HUES48 (cell line): ENCODE data around the gene KRT73.

Source experiments
- H3K27ac ChIP-seq: one replicate; pipeline ENCODE4 v1.7.0; 2013; ENCODE audit warnings: low read depth, low read length, inconsistent platforms
- H3K27me3 ChIP-seq: 2 replicates; pipeline ENCODE4 v1.6.1; 2013; ENCODE audit warnings: mild to moderate bottlenecking, low read length; ENCODE audit not compliant: control insufficient read depth, insufficient read depth
- H3K36me3 ChIP-seq: 2 replicates; pipeline ENCODE4 v1.6.1; 2013; ENCODE audit warnings: low read length; ENCODE audit not compliant: control insufficient read depth, insufficient read depth
- H3K4me1 ChIP-seq: 2 replicates; pipeline ENCODE4 v1.6.1; 2013; ENCODE audit warnings: mild to moderate bottlenecking, low read length; ENCODE audit not compliant: control insufficient read depth, insufficient read depth
- H3K4me3 ChIP-seq: 2 replicates; pipeline ENCODE4 v1.5.1; 2013; ENCODE audit warnings: mild to moderate bottlenecking, low read depth, low read length
- H3K9ac ChIP-seq: 2 replicates; pipeline ENCODE4 v1.6.1; 2013; ENCODE audit warnings: mild to moderate bottlenecking, low read depth, low read length, moderate library complexity
- H3K9me3 ChIP-seq: 2 replicates; pipeline ENCODE4 v1.6.1; 2013; ENCODE audit warnings: low read length; ENCODE audit not compliant: control insufficient read depth, insufficient read depth

KRT73 gene

GRCh38 chr12:52618216-52618615, at the start of gene KRT73:
Gene KRT73 (minus strand): TSS chr12:52618559. CDS start chr12:52618524, 35 bp downstream.
- Histone ChIP-seq H3K27me3 (no peaks in the 10 kb centered on the region), H3K27ac (no peak within 1 kb of the TSS)

DNA sequence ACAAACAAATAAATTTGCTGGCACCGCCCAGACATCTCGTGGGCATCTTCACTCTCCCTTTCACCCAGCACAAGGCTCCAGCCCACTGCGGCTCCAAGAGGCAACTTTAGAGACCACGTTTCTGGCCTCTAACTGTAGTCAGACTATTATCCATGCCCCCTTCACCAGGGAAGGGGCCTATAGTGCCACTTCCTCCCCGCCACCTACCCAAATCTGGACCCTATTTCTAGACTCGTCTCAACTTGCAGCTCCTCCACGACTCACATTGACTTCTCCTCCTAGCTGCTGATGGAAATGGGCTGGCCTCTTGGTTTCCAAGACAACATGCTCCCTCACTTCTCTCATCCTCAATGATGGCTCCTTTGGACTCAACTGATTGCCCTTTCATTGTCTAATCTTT, 49.6 kb upstream of the KRT73 start:
- H3K27me3 ChIP-seq, result no peaks in the 10 kb centered on the region; the same call in 1 of the 2 replicates
- no peaks in the 10 kb centered on the region for H3K4me1 ChIP-seq

More at GRCh38 chr12:52618216-52618615, at the start of gene KRT73:
- H3K9ac ChIP-seq, result no peak within 1 kb of the TSS
- H3K36me3 ChIP-seq, result no peaks in the 10 kb centered on the region
- H3K4me1 ChIP-seq, result no peaks in the 10 kb centered on the region; the same call in 1 of the 2 replicates
- H3K9me3 ChIP-seq, result no peaks in the 10 kb centered on the region
- H3K4me3 ChIP-seq, result no peak within 1 kb of the TSS

DNA sequence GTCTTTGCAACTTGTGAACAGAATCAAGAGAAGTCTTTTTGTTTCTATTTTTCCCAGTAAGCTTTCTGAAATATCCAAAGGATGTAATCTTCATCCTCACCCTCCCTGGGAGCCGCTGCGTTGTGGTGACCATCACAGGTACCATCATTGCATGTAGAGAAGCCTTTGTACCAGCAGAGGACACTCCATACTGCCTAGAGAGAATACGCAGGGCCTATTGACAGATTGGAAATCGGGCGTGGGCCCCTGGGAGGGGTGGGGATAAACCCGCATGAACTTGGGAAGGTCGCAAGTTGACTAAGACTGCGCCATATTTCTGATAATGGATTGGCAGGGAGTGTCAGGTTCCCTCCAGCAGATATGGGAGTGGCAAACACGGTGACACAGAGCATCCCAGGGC, 49.1 kb upstream of the KRT73 start:
- Histone ChIP-seq H3K36me3 (no peaks in the 10 kb centered on the region), H3K9me3 (no peaks in the 10 kb centered on the region), H3K4me3 (no peak overlapping the region), H3K9ac (no peak overlapping the region), H3K27me3 (no peaks in the 10 kb centered on the region; the same call in 1 of the 2 replicates), H3K4me1 (no peaks in the 10 kb centered on the region), H3K27ac (no peak overlapping the region)

More for the DNA sequence above, 49.6 kb upstream of the KRT73 start:
- H3K9ac ChIP-seq, result no peak overlapping the region
- no peaks in the 10 kb centered on the region for H3K36me3 ChIP-seq
- no peak overlapping the region for H3K4me3 ChIP-seq
- H3K27ac ChIP-seq, result no peak overlapping the region
- H3K9me3 ChIP-seq, result no peaks in the 10 kb centered on the region

DNA sequence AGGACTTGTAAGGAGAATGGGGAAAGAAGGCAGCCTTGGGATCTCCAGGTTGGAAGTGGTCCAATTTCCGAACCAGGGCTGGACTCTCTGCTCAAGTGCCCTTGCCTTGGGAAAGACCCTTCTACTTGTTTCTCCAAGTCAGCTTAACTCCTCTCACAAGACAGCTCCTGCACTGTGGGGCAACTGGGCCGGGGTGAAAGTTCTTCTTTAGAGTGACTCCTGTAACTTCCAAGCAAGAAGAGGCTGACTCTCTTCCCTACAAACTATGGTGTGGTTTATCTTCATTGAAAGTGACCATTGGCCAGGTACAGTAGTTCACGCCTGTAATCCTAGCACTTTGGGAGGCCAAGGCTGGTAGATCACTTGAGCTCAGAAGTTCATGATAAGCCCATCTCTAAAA, 48.1 kb upstream of the KRT73 start:
- Histone ChIP-seq H3K27me3 (no peaks in the 10 kb centered on the region; the same call in 1 of the 2 replicates), H3K9ac (no peak overlapping the region), H3K36me3 (no peaks in the 10 kb centered on the region), H3K9me3 (no peaks in the 10 kb centered on the region), H3K4me3 (no peak overlapping the region), H3K27ac (no peak overlapping the region), H3K4me1 (no peaks in the 10 kb centered on the region)

DNA sequence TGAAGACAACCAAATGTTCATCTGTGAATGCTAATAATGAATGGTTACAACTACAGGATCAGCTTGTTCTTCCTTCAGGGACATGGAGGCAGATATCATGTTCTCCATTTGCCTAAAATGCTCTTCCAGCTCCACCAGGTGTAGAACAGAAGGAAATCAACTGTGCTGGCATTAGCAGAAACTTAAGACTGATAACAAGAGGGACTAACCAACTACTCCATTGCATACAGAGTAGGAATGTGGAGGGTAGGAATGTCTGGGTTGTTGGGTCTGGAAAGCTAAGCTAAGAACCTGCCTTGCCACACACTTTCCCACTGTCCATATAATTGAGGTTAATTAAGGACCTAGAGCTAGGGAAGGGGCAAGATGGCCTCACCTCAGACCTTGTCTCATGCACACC, 45.1 kb upstream of the KRT73 start:
- Histone ChIP-seq H3K36me3 (no peaks in the 10 kb centered on the region), H3K27me3 (no peaks in the 10 kb centered on the region; the same call in 1 of the 2 replicates), H3K9me3 (no peaks in the 10 kb centered on the region), H3K4me1 (no peaks in the 10 kb centered on the region), H3K27ac (no peak overlapping the region), H3K4me3 (no peak overlapping the region), H3K9ac (no peak overlapping the region)

- Histone ChIP-seq H3K4me1 (no peaks in the 10 kb centered on the region), H3K27ac (no peak overlapping the region), H3K27me3 (no peaks in the 10 kb centered on the region; the same call in 1 of the 2 replicates), H3K9ac (no peak overlapping the region), H3K9me3 (no peaks in the 10 kb centered on the region), H3K4me3 (no peak overlapping the region), H3K36me3 (no peaks in the 10 kb centered on the region)
Observed at GRCh38 chr12:52662918-52663229, 44.5 kb upstream of the KRT73 start.

DNA sequence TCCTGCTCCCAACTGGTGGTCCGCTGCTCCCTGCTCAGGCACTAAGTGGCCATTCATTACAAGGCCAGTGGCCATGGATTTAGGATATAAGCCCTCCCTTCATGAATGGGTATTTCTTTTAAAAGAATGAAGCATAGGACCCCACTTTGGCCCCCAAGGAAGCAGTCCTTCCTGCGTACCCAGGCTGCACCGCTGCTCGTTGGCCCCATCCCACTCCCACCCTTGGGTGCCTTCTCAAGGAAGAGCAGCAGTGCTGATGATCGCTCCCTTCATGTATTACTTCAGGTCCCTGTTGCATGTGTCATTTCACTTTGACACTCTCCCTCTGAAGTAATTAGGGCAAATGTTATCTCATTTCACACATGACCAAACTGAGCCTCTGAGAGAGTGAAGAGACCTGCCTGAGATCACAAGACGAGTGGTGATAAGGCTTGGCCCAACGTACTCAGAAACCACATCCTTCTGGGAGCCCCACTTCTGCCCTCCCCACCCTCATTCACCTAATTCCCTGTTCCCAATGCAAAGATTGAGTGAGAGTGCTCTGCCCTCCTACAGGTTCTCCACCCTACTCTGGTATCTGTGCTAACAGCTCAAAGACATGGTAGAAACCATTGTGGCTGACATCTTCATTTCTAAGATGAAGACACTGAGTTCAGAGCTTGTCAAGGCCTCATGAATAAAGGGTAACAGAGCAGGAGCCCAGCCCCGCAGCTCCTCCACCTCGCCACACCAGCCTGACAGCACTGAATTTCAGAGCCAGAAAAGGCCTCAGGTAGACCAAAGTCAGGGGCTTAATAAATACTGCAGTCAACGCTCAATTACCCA, 43.9 kb upstream of the KRT73 start:
- Histone ChIP-seq H3K4me1 (no peaks in the 10 kb centered on the region), H3K27me3 (no peaks in the 10 kb centered on the region; the same call in 1 of the 2 replicates), H3K27ac (no peak overlapping the region), H3K9ac (no peak overlapping the region), H3K36me3 (no peaks in the 10 kb centered on the region), H3K4me3 (no peak overlapping the region), H3K9me3 (no peaks in the 10 kb centered on the region)

DNA sequence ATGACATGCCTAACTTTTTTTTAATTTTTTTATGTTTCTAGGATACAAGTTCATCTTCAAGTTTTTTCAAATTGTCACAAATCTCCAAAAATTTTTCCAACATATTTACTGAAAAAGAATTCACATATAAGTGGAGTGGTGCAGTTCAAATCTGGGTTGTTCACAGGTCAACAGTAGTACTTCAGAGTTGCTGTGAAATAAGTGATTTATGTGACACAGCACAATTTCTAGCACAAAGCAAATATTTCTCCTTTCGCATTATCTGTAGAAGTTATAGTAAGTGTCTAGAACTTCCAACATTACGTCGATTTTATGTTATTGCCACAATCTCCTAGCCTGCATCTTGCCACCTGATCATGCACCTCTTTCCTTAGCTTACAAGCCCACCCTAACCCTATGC, 43.3 kb upstream of the KRT73 start:
- Histone ChIP-seq H3K9ac (no peak overlapping the region), H3K27me3 (no peaks in the 10 kb centered on the region; the same call in 1 of the 2 replicates), H3K4me3 (no peak overlapping the region), H3K27ac (no peak overlapping the region), H3K36me3 (no peaks in the 10 kb centered on the region), H3K4me1 (no peaks in the 10 kb centered on the region), H3K9me3 (no peaks in the 10 kb centered on the region)

GRCh38 chr12:52660934-52661499, 42.7 kb upstream of the KRT73 start:
- Histone ChIP-seq H3K27me3 (no peaks in the 10 kb centered on the region; the same call in 1 of the 2 replicates), H3K4me3 (no peak overlapping the region), H3K9me3 (no peaks in the 10 kb centered on the region), H3K27ac (no peak overlapping the region), H3K9ac (no peak overlapping the region), H3K36me3 (no peaks in the 10 kb centered on the region), H3K4me1 (no peaks in the 10 kb centered on the region)

GRCh38 chr12:52659951-52660350, 41.6 kb upstream of the KRT73 start:
- H3K9me3 ChIP-seq, result no peaks in the 10 kb centered on the region
- H3K4me1 ChIP-seq, result no peaks in the 10 kb centered on the region
- no peak overlapping the region for H3K4me3 ChIP-seq
- H3K27ac ChIP-seq, result no peak overlapping the region
- no peaks in the 10 kb centered on the region for H3K36me3 ChIP-seq
- H3K27me3 ChIP-seq, result no peaks in the 10 kb centered on the region; the same call in 1 of the 2 replicates
- H3K9ac ChIP-seq, result no peak overlapping the region

DNA sequence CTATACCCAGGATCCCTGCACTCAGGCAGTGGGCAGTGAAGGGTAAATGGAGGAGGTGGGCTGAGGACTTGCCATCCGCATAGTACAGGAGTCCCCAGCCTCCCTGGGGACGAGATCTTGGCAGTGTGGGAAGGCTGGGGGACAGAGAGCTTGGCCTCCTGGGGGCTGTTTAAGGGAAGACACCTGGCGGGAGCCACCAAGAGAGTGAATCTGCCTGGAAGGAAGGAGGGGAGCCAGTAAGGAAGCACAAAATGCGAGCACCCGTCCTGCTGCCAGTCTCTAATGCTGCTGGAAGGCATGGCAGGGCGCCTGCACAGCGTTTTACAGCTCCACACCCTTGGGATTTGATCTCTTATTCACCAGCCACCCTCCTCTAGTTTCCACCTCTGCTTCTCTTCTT, 41.0 kb upstream of the KRT73 start:
- Histone ChIP-seq H3K9ac (no peak overlapping the region), H3K27me3 (no peaks in the 10 kb centered on the region; the same call in 1 of the 2 replicates), H3K4me1 (no peaks in the 10 kb centered on the region), H3K4me3 (no peak overlapping the region), H3K9me3 (no peaks in the 10 kb centered on the region), H3K27ac (no peak overlapping the region), H3K36me3 (no peaks in the 10 kb centered on the region)
